GDM1 (cell line): ENCODE data around the gene GLYR1.

Experiments used
- DNase-seq: peaks from one replicate; lab custom pipeline; 2025; lab: John Stamatoyannopoulos, UW

Gene GLYR1

GRCh38 chr16:4879049-4879448, 32.0 kb upstream of the GLYR1 start:
- no peak for DNase-seq

- DNase-seq: no peak
Observed at GRCh38 chr16:4877380-4877685, 30.2 kb upstream of the GLYR1 start.

- no peak for DNase-seq
Observed at GRCh38 chr16:4876646-4877379, 29.7 kb upstream of the GLYR1 start.

- DNase-seq: no peak
Observed at GRCh38 chr16:4874666-4875065, 27.6 kb upstream of the GLYR1 start.

GRCh38 chr16:4873091-4873490, 26.0 kb upstream of the GLYR1 start:
- no peak for DNase-seq

- DNase-seq: no peak
Observed at GRCh38 chr16:4871071-4871470, 24.0 kb upstream of the GLYR1 start.

- no peak for DNase-seq
Observed at GRCh38 chr16:4870138-4870671, 23.1 kb upstream of the GLYR1 start.

GRCh38 chr16:4869147-4869805, 22.2 kb upstream of the GLYR1 start:
- no peak for DNase-seq

GRCh38 chr16:4868535-4868934, 21.4 kb upstream of the GLYR1 start:
- DNase-seq: no peak

GRCh38 chr16:4868026-4868425, 20.9 kb upstream of the GLYR1 start:
- DNase-seq: no peak

GRCh38 chr16:4866586-4866985, 19.5 kb upstream of the GLYR1 start:
- no peak for DNase-seq

GRCh38 chr16:4865231-4865860, 18.3 kb upstream of the GLYR1 start:
- DNase-seq: no peak

- DNase-seq: no peak
Observed at GRCh38 chr16:4864728-4865127, 17.6 kb upstream of the GLYR1 start.

GRCh38 chr16:4862639-4863038, 15.6 kb upstream of the GLYR1 start:
- no peak for DNase-seq

GRCh38 chr16:4860727-4861342, 13.7 kb upstream of the GLYR1 start:
- DNase-seq: no peak

GRCh38 chr16:4859900-4860255, 12.8 kb upstream of the GLYR1 start:
- DNase-seq: no peak

GRCh38 chr16:4859190-4859899, 12.3 kb upstream of the GLYR1 start:
- no peak for DNase-seq

- no peak for DNase-seq
Observed at GRCh38 chr16:4855804-4856203, 8.7 kb upstream of the GLYR1 start.

GRCh38 chr16:4855371-4855770, 8.3 kb upstream of the GLYR1 start:
- DNase-seq: no peak

GRCh38 chr16:4852221-4852872, 5.3 kb upstream of the GLYR1 start:
- DNase-seq: no peak

- DNase-seq: no peak
Observed at GRCh38 chr16:4850211-4850610, 3.1 kb upstream of the GLYR1 start.
